HG03521 (cell line): ENCODE measurements around the gene DTNB.

Source experiments
- ATAC-seq: cut with Tn5 transposase; IDR thresholded peaks from one replicate; pipeline ENCODE4 v1.9.1; 2021; ENCODE audit warnings: mild to moderate bottlenecking, moderate library complexity; ENCODE audit not compliant: unreplicated experiment

The DTNB gene

GRCh38 chr2:25473758-25474340, 199.5 kb downstream of the DTNB start:
- no peak for ATAC-seq

GRCh38 chr2:25473131-25473530, 200.2 kb downstream of the DTNB start:
- no peak for ATAC-seq

DNA sequence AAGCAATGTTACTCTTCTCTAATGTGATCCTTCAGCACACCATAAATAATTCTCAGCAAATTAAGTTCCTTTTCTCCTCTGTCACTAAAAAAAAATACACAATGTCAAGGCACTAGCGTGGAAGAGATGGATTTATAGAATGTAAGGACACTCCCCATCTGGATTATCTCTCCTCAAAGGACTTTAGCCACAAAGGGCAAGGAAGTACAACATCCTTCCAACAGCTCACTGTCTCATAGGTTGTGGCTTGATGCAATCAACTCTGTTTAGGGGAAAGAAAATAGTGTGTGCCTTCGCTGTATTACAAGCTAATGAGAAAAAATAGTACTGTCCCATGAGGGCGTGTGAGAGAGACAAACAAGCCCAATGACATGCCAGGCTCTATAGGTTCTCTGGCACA, 202.6 kb downstream of the DTNB start:
- no peak for ATAC-seq

DNA sequence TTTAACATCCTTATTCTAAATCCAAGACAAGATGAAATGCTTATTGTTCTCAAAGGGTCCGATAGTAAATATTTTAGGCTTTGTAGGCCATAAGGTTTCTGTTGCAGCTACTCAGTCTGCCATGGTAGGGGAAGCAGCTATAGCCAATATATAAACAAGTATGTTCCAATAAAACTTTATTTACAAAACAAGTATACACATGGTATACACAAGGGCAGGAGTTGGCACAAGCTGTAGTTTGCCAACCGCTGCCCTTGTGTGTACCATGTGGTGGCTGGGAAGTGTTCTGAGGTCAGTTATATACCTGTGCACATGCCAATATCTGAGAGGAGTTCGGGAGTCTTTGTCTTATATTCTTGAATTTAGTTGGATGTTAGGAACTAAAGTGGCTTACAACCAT, 205.6 kb downstream of the DTNB start:
- ATAC-seq, result no peak

- ATAC-seq, result no peak
Measured at GRCh38 chr2:25462021-25462420, 211.4 kb downstream of the DTNB start.

- ATAC-seq, result no peak
Measured at GRCh38 chr2:25460261-25460905, 213.0 kb downstream of the DTNB start.

GRCh38 chr2:25454824-25455611, 218.4 kb downstream of the DTNB start:
- ATAC-seq, result no peak

DNA sequence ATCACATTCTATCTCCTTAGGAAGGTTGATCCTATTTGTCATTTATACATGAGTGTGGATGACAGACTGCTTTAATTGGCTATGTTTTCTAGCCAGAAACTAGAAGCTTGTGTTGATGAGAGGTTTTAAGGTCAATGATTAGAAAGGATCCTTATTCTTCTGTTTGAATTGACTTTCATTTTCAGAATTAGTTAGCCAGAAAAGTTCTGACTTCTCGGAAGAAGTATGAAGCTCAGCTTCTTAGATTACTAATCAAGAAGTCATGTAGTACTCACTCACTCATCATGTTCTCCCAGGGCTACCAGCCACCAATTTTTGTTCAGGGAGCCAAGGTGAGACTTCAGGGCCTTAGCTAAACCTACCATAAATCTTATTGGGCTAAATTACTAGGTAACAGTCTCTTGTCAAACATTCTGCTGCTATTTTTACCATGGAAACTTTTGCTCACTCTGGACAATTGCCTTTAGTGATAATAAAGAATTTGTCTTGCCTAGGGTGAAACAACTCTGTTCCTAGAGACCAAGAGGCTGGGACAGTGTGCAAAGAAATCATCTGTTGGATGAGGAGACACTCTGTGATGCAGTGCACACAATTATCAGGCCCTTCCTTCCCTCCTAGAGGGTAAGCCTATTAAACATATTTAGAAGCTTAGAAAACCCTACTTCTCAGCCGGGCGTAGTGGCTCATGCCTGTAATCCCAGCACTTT, 220.0 kb downstream of the DTNB start:
- ATAC-seq, result no peak

DNA sequence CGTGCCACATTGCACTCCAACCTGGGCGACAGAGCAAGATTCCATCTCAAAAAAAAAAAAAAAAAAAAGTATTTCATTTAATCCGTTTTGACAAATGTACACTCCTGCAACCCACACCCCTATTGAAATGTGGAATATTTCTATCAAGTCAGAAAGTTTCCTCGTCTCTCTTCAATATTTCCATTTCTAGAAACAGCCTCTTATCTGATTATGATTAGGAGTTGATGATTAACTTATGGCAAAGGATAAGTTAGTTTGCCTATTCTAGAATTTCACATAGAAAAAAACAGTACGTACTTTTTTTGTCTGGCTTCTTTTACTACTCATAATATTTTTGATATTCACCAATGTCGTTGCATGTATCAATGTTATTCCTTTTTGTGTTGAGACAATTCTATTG, 224.6 kb downstream of the DTNB start:
- no peak for ATAC-seq

DNA sequence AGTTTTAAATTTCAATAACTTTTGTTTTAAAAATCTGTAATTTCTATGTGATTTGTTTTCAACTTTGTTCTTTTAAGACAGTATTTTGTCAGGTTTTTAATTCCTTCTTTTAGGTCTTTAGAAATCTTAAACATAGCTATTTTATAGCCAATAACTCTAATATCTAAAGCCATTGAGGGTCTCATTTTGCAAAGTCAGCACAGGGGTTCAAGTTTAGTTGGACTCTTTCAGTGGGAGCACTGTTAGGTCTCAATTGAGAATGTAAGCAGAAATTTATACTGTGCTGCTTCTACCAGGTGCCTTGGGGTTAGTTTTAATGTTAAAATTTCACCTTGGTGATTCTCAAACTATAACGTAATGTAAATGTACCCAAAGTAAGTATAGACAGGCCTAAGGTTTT, 226.4 kb downstream of the DTNB start:
- ATAC-seq, result no peak

GRCh38 chr2:25446122-25446521, 227.3 kb downstream of the DTNB start:
- ATAC-seq, result no peak

DNA sequence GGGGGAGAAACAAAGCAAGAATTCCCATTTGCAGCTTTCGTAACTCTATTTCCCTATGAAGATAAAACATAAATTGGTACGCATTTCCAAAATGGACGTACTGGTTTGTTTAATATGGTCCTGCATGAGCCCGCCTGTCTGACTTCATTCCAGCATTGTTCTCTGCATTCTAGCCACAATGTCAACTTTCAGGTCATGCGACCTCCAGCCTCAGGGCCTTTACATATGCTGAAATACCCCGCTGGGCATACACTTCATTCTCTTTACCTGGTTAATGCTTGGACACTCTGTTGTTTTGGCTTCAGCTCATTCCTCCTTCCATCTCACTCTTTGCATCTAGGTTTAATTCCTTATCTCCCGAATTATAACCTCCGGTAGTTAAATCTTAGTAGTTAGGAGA, 227.9 kb downstream of the DTNB start:
- ATAC-seq, result no peak

- ATAC-seq, result no peak
Measured at GRCh38 chr2:25444608-25445270, 228.6 kb downstream of the DTNB start.

DNA sequence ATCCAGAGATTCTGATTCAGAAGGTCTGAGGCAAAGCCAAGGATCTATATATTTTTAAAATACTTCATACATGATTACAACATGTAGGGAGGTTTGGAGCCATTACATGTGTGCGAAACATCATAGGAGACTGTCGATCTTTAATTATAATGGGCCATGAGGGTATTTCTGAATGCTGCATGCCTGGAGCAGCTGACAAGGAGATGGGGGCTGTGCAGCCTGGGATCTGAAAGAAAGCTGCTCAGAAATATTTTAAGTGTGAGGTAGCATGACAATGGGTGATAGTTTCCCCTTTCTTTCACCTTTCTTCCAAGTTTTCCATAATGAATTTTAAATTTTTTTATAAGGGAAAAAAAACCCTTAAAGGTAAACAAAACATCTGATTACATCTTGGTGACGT, 229.6 kb downstream of the DTNB start:
- ATAC-seq, result no peak

DNA sequence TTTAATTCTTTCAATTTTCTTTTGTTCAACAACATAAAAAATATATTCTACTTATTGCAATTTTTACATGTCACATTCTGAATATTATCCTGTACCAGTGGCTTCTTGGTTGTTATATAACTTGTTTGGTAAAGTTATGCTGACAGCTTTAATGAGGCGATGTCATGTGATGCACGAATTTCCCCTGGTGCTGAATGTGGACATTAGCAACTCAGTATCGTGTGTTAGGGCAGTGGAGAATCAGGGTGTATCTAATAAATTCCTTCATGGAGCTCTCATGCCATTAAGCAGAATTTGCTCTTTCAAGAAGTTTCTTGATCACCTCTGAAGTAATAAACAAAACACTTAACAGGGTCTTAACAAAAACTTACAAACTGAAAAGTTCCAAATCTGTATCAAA, 232.0 kb downstream of the DTNB start:
- no peak for ATAC-seq

- ATAC-seq, result no peak
Measured at GRCh38 chr2:25438793-25439192, 234.6 kb downstream of the DTNB start.

GRCh38 chr2:25437881-25438662, 235.3 kb downstream of the DTNB start:
- no peak for ATAC-seq

DNA sequence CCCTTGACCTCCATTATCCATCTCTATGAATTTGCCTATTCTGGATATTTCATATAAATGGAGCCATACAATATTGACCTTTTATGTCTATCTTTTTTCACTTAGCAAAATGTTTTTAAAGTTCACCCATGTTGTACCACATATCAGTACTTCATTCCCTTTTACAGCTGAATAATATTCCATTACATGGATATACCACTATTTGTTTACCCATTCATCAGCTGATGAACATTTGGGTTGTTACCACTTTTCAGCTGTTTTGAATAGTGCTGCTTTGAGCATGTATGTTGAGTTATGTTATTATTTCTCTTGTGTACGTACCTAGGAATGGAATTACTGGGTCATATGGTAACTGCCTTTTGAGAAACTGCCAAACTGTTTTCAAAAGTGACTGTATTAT, 238.0 kb downstream of the DTNB start:
- ATAC-seq, result no peak

DNA sequence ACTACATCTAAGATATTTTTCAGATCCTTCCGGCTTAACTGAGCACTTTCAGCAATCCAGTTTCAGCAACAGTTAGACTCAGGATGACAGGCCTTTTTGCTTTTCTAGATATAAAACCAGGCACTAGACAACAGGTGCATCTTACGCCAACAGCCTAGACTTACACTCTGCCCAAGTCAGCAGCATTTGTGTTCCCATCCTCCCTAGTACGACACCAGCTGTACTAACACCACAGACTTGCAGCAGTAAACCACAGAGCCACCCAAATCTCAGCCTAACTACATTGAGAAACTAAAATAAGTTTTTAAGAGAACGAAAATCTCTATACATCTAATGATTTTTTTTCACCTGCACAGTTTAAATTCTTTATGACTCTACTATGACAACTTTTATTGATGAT, 241.8 kb downstream of the DTNB start:
- ATAC-seq, result no peak

- no peak for ATAC-seq
Measured at GRCh38 chr2:25430556-25430955, 242.8 kb downstream of the DTNB start.
